ENCODE measurements around the gene EML6. TPM values are rescaled to one million over a fixed set of nuclear protein-coding genes. Genes with fewer than 3 reads are reported as not detected.

The EML6 gene
- total and polyA plus RNA-seq, 10 of the 15 experiments (the other 5 are each of a cell fraction or from before 2014, with no cell fraction given): 0.09 to 0.67 (median 0.21) TPM

DNA sequence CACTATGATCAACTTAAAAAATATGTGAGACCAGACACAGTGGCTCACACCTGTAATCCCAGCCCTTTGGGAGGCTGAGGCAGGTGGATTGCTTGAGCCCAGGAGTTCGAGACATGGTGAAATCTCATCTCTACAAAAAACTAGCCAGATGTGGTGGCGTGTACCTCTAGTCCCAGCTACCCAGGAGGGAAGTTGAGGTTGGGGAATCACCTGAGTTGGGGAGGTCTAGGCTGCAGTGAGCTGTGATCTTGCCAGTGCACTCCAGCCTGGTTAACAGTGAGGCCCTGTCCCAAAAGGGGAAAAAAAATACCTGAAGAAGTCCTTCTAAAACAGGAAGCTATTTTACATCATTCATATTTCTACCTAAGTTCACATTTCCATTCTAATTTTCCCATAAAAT, 144.0 kb downstream of the EML6 start:
- ATAC-seq: peak; percentile 78
- in situ Hi-C loops (cut with MboI) (no loop called here), intact Hi-C loops (cut with micrococcal nuclease; ENCODE audit: unreplicated experiment) (no loop called here)
- peak; percentile 76 for TF ChIP-seq RUNX3 (IDR thresholded peaks at IDR 0.05; ENCODE audit: low read length)
- TF ChIP-seq ASH2L (IDR thresholded peaks at IDR 0.05; ENCODE audit: borderline replicate concordance, low read depth): no peak
- no peak for FAIRE-seq
- Histone ChIP-seq H3K4me1 (ENCODE audit: control insufficient read depth, insufficient read depth, low read length) (peaks cover 14% of the 10 kb centered on the region), H3K9ac (ENCODE audit: control insufficient read depth, insufficient read depth, low read length) (no peak overlapping the region), H3K9me3 (replicated peaks; ENCODE audit: control insufficient read depth, insufficient read depth, low read length) (no peaks in the 10 kb centered on the region), H3K79me2 (ENCODE audit: control insufficient read depth, insufficient read depth, low read length) (no peaks in the 10 kb centered on the region), H2AFZ (ENCODE audit: control insufficient read depth, low read depth, low read length) (peak overlapping the region; percentile 55), H3K27ac (ENCODE audit: control insufficient read depth, insufficient read depth) (peak overlapping the region; percentile 72; the same call in 1 of the 2 replicates), H4K20me1 (ENCODE audit: control insufficient read depth, insufficient read depth) (no peaks in the 10 kb centered on the region), H3K4me2 (ENCODE audit: control insufficient read depth, insufficient read depth) (peak overlapping the region; percentile 80), H3K36me3 (ENCODE audit: control insufficient read depth in 2 of 2, insufficient read depth in 2 of 2, low read length in 1 of 2) (no peaks in the 10 kb centered on the region), H3K27me3 (replicated peaks in 1 of 2; ENCODE audit: control insufficient read depth in 2 of 2, insufficient read depth in 2 of 2, low read length in 1 of 2) (no peaks in the 10 kb centered on the region), H3K4me3 (no peak overlapping the region)
- ChIA-PET CTCF (interaction anchor here (1.3 kb wide), 1 partner anchor 302 kb away, joined by 3 read pairs; no protein-coding TSS in a partner anchor), SMC1A (ENCODE audit: uncharacterized antibody, unreplicated experiment) (interaction anchor here (1.1 kb wide), 1 partner anchor 187 kb away, joined by 5 read pairs; no protein-coding TSS in a partner anchor), POLR2A (no interaction called here), RAD21 (ENCODE audit: unreplicated experiment) (interaction anchor here (0.9 kb wide), 1 partner anchor 181 kb away, joined by 3 read pairs; no protein-coding TSS in a partner anchor)
- 16% methylated on average over 2 of the region's 2 CpGs for WGBS (ENCODE audit: insufficient coverage, insufficient replicate concordance, low lambda C conversion rate, missing lambda C conversion rate)
- peak; percentile 17 for DNase-seq (ENCODE audit: low read depth, low spot score)
- BruUV-seq (replicated peaks): no TSS peak

DNA sequence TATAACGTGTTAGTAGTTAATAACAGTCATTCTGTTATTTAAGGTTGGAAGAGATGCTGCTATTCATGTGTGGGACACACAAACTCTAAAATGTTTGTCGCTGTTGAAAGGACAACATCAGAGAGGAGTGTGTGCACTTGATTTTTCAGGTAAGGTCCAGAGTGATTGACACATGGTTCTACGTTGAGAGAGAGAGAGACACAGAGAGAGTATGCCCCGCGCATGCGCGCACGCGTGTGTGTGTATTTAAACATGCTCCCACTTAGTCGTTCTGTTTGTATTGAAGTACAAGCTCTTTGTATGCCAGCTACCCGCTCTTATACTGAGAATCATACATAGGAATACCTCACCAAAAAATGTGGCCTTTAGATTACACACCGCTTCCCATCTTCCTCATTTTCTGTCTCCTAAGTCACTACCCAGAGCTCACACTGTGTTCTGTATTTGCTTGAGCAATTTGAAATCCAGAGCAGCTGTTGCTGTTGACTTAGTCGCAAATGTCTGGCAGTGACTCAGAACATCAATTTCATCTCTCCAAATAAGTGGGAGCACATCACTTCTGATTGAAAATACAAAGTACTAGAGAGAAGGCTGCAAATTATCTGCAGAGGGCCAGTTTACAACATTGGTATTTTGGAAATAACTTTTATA, 148.1 kb downstream of the EML6 start:
- H2AFZ ChIP-seq (ENCODE audit: control insufficient read depth, low read depth, low read length): no peak overlapping the region
- DNase-seq (ENCODE audit: low read depth, low spot score) (no peak), ATAC-seq (no peak), FAIRE-seq (no peak)
- no peak overlapping the region for H3K9ac ChIP-seq (ENCODE audit: control insufficient read depth, insufficient read depth, low read length)
- ChIA-PET RAD21 (ENCODE audit: unreplicated experiment) (no interaction called here), POLR2A (no interaction called here), CTCF (no interaction called here), SMC1A (ENCODE audit: uncharacterized antibody, unreplicated experiment) (no interaction called here)
- no TSS peak for BruUV-seq (replicated peaks)
- H4K20me1 ChIP-seq (ENCODE audit: control insufficient read depth, insufficient read depth): no peaks in the 10 kb centered on the region
- H3K4me3 ChIP-seq: no peak overlapping the region
- no peaks in the 10 kb centered on the region for H3K36me3 ChIP-seq (ENCODE audit: control insufficient read depth in 2 of 2, insufficient read depth in 2 of 2, low read length in 1 of 2)
- 68% methylated on average over 13 of the region's 13 CpGs for WGBS (ENCODE audit: insufficient coverage, insufficient replicate concordance, low lambda C conversion rate, missing lambda C conversion rate)
- H3K27ac ChIP-seq (ENCODE audit: control insufficient read depth, insufficient read depth): no peak overlapping the region
- in situ Hi-C loops (cut with MboI) (no loop called here), intact Hi-C loops (cut with micrococcal nuclease; ENCODE audit: unreplicated experiment) (no loop called here)
- H3K4me1 ChIP-seq (ENCODE audit: control insufficient read depth, insufficient read depth, low read length): peaks cover 12% of the 10 kb centered on the region
- H3K9me3 ChIP-seq (replicated peaks; ENCODE audit: control insufficient read depth, insufficient read depth, low read length): no peaks in the 10 kb centered on the region
- no peaks in the 10 kb centered on the region for H3K79me2 ChIP-seq (ENCODE audit: control insufficient read depth, insufficient read depth, low read length)
- no peaks in the 10 kb centered on the region for H3K27me3 ChIP-seq (replicated peaks in 1 of 2; ENCODE audit: control insufficient read depth in 2 of 2, insufficient read depth in 2 of 2, low read length in 1 of 2)
- H3K4me2 ChIP-seq (ENCODE audit: control insufficient read depth, insufficient read depth): no peak overlapping the region
- TF ChIP-seq, protein P1, sequence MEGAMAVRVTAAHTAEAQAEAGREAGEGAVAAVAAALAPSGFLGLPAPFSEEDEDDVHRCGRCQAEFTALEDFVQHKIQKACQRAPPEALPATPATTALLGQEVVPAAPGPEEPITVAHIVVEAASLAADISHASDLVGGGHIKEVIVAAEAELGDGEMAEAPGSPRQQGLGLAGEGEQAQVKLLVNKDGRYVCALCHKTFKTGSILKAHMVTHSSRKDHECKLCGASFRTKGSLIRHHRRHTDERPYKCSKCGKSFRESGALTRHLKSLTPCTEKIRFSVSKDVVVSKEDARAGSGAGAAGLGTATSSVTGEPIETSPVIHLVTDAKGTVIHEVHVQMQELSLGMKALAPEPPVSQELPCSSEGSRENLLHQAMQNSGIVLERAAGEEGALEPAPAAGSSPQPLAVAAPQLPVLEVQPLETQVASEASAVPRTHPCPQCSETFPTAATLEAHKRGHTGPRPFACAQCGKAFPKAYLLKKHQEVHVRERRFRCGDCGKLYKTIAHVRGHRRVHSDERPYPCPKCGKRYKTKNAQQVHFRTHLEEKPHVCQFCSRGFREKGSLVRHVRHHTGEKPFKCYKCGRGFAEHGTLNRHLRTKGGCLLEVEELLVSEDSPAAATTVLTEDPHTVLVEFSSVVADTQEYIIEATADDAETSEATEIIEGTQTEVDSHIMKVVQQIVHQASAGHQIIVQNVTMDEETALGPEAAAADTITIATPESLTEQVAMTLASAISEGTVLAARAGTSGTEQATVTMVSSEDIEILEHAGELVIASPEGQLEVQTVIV (IDR thresholded peaks at IDR 0.05; ENCODE audit: borderline replicate concordance, partially characterized antibody): no peak
- TF ChIP-seq ZNF207 (IDR thresholded peaks at IDR 0.05; ENCODE audit: borderline replicate concordance) (no peak), EZH2 (IDR thresholded peaks at IDR 0.05; ENCODE audit: borderline replicate concordance, control insufficient read depth, low read depth, low read length) (no peak), STAT3 (IDR thresholded peaks at IDR 0.05; ENCODE audit: low read depth, low read length) (no peak), KLF5 (IDR thresholded peaks at IDR 0.05; ENCODE audit: partially characterized antibody) (no peak), FOXM1 (IDR thresholded peaks at IDR 0.05; ENCODE audit: low read depth, low read length) (no peak)
- TF ChIP-seq, protein P2, sequence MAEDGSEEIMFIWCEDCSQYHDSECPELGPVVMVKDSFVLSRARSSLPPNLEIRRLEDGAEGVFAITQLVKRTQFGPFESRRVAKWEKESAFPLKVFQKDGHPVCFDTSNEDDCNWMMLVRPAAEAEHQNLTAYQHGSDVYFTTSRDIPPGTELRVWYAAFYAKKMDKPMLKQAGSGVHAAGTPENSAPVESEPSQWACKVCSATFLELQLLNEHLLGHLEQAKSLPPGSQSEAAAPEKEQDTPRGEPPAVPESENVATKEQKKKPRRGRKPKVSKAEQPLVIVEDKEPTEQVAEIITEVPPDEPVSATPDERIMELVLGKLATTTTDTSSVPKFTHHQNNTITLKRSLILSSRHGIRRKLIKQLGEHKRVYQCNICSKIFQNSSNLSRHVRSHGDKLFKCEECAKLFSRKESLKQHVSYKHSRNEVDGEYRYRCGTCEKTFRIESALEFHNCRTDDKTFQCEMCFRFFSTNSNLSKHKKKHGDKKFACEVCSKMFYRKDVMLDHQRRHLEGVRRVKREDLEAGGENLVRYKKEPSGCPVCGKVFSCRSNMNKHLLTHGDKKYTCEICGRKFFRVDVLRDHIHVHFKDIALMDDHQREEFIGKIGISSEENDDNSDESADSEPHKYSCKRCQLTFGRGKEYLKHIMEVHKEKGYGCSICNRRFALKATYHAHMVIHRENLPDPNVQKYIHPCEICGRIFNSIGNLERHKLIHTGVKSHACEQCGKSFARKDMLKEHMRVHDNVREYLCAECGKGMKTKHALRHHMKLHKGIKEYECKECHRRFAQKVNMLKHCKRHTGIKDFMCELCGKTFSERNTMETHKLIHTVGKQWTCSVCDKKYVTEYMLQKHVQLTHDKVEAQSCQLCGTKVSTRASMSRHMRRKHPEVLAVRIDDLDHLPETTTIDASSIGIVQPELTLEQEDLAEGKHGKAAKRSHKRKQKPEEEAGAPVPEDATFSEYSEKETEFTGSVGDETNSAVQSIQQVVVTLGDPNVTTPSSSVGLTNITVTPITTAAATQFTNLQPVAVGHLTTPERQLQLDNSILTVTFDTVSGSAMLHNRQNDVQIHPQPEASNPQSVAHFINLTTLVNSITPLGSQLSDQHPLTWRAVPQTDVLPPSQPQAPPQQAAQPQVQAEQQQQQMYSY (CRISPR knock-in tag; IDR thresholded peaks at IDR 0.05): no peak

Measured in GM12878 (cell line).